Glomerular endothelial cell (primary cell): ENCODE data around the gene TRIM8. TPM values are rescaled to one million over a fixed set of nuclear protein-coding genes. Genes with fewer than 3 reads are reported as not detected.

ENCODE experiments used
- DNase-seq: peaks from one replicate; pipeline ENCODE4 v3.0.0-alpha.2; 2011; ENCODE audit warnings: low read depth, low spot score; ENCODE audit errors: extremely low read depth
- total RNA-seq: library from RNA; depleted of rRNA; stranded (reverse); fragments of >200 nt; gene quantifications from 2 replicates; pipeline ENCODE4 v1.2.3, GENCODE V29; 2015

TRIM8 gene
- total RNA-seq, 1 donor from 2014 or later: 181 TPM

DNA sequence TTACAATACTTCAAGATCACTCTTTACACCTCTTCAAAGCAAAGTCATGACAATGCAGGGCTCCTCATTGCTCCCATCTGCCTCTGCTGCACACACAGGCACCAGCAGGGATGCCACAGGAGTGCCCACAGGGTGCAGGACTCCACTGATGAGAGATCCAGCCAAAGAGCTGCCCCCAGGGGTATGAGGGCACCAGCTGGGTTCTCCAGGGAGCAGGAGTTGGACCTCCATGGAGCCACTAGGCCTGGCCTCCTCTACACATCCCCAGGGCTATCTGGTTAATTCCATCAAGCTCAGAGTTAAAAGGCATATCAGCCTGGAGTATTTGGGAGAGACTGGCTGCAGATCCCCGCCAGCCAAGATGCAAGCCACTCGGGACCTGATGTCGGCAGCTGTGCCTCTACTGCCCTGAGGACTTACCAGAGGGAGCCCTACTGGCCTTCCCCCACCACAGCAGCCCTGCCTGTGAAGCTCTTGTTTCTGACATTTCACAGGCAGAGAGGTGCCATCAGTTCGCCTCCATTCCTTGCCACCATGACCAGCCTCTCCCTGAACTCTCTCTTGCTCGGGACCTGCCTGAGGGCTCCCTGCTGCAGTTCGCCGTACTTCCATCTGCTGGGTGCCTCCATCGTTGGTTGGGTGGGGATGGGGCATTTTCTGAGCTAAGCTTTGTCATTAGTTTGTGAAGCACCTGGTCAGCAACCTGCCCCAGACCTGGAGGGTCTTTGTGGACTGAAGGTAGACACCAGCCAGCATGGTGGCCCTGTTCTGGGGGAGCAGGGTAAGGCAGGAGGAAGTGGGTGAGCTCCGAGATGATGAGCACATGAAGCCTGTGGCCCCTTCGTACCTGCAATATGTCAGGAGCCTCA is 12.5 kb upstream of the TRIM8 start:
- DNase-seq: no peak

- DNase-seq: no peak
Observed at GRCh38 chr10:102632394-102633111, 11.7 kb upstream of the TRIM8 start.

- peak; percentile 81 for DNase-seq
Observed at GRCh38 chr10:102633287-102633686, 11.0 kb upstream of the TRIM8 start.

DNA sequence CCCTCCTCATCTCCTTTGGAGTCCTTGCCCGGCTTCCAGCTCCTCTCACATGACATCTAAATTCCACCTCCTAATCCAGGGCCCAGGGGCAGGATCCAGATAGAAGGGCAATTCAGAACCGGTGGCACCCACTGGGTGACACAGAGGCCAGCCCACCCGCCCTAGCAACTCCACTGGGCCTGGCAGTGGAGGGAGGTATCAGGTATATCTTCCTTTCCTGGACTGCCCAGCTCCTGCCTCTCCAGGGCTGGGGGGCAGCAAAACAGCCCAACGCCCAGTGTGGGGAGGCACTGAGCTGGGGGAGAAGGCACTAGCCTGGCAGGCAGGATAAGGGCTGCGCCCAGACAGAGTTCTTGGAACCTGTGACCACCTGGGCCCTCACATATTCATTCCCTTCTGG is 10.4 kb upstream of the TRIM8 start:
- DNase-seq: no peak

GRCh38 chr10:102634686-102635085 is 9.6 kb upstream of the TRIM8 start:
- no peak for DNase-seq

- no peak for DNase-seq
Observed at GRCh38 chr10:102635377-102635776, 8.9 kb upstream of the TRIM8 start.

DNA sequence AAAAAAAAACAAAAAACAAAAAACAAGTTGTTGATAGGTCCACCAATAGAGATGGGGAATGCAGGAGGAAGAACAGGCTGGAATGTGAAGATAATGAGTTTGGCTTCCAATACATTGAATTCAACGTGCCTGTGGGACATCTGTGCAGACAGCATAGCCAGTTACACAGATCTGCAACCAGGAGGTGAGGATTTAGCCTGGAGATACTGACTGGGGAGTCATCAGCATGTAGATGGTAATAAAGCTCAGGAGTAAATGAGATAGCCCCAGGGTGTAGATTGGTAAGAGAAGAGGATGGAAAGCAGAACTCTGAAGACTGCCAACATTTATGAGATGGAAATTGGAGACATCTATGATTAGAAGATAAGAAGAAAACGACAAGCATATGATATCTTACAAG is 4.7 kb upstream of the TRIM8 start:
- no peak for DNase-seq

- DNase-seq: no peak
Observed at GRCh38 chr10:102641402-102641801, 2.9 kb upstream of the TRIM8 start.

DNA sequence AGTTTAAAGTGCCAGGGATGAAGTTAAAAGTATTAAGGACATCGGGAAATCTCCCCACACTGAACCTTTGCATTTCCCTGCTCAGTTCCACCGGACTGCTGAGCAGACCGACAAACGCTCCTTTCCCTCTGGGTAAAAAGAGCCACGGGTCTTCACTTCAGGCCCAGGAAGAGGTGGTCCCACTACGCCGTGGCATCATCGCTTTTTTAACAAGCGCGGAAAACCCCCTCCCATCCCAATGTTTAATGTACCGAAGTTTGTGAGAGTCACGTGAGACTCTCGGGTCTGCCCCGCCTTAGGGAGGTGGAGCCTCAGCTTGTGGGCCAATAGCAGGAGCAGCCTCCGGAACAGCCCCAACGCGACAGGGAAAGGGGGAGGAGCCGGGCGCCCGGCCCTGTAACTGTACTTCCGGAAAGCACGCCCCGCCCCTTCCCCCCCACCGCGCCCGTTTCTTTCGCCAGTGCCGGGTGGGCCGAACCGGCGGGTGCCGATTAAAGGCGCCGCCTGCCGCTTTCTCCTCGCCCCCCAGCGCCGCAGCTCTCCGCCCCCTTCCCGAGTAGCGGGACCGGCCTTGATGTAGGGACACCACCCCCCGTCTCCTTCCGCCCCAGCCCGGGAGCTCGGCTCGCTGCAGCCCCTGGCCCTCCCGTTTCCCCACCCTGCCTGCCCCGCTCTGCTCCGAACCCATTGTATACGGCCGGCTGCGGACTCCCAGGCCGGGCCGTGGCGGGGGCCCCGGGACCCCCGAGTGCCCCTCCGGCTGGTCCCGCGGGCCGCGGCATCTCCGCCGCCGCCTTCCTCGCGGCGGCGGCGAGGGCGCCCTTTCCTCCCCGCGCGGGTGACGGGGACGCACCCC is 2.2 kb upstream of the TRIM8 start:
- DNase-seq: peak; percentile 72

DNA sequence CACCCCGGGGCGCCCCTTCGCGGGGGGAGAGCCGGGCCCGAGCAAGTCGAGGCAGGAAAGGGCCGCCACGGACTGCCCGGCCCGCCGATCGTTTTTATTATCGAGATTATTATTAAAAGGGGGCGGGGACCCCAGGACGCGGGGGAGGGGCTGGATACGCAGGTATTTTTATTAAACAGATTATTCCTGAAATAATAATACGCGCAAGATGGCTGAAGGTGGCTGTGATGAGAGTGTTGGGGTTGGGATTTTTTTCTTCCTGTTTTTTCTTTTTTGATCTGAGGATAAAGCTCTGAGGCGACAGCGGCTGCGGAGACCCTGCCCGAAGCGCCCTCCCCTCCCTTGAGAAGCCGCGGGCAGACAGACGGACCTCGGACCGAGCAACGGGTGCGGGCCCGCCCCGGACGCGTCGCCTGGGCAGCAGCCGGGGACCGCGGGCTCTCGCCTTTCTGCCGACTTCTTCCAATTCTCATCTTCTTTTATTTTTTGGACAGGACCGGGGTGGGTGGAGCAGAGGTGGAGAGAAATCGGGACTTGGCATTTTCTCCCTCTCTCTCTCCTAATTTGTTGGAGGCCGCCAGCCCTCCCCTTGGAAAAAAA is 1.4 kb upstream of the TRIM8 start:
- DNase-seq: no peak

GRCh38 chr10:102643336-102644065 is 778 bp upstream of the TRIM8 start:
- no peak for DNase-seq

- no peak for DNase-seq
Observed at GRCh38 chr10:102644646-102645387, 538 bp downstream of the TRIM8 start.

DNA sequence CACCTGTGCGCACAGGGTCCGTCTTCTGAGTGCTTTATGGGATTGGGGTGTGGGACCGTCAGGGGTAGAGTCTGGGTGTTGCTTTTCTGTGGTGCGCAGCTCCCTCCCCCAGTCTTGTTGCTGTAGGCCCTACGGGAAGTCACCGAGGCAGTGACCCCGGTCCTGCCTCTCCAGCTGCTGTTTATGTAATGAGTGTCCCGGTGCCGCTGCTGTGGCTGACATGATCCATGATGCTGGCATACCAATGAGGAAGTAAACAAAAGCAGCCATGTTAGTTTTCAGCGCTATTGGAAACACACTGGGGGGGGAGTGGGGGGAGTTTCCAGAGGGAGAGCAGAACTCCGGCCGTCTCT is 1.1 kb downstream of the TRIM8 start:
- DNase-seq: no peak

DNA sequence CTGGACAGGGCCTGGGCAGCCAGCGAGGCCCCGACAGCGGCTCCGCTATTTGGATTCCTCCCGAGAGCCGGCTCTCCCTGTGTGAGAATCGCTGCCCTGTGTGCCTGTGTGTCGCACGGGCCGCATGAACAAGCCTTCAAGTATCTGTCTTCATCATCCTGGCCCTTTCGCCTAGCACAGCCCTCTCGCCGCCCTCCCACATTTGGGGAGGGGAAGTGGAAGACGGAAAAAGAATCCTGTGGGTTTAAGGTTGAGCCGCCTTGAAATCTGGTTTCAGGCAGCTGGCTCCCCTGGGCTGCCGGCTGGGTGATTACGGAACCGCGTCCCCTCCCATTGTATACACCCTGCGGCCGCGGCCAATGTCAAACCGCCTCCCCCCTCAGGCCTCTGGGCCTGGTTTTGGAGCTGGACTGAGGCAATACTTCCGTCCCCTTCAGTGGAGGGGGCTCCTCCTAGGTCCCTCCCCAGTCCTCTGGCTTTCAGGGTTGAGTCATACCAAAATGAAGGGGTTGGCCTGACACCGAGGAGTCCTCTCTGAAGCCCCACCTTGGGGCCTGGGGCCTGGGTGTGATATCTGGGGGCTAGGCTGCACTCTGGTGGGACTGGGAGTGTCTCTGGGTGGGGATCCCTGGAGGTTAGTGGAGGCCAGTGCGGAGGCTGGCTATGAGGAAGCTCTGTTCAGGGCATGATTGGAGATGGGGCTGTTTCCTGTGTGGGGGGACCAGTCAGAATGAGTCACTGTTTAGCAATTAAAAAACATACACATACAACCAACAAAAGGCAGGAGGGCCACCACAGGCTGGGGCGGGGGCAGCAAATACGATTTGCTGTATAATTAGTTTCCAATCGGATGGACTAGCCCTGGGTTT is 1.7 kb downstream of the TRIM8 start:
- DNase-seq: no peak

DNA sequence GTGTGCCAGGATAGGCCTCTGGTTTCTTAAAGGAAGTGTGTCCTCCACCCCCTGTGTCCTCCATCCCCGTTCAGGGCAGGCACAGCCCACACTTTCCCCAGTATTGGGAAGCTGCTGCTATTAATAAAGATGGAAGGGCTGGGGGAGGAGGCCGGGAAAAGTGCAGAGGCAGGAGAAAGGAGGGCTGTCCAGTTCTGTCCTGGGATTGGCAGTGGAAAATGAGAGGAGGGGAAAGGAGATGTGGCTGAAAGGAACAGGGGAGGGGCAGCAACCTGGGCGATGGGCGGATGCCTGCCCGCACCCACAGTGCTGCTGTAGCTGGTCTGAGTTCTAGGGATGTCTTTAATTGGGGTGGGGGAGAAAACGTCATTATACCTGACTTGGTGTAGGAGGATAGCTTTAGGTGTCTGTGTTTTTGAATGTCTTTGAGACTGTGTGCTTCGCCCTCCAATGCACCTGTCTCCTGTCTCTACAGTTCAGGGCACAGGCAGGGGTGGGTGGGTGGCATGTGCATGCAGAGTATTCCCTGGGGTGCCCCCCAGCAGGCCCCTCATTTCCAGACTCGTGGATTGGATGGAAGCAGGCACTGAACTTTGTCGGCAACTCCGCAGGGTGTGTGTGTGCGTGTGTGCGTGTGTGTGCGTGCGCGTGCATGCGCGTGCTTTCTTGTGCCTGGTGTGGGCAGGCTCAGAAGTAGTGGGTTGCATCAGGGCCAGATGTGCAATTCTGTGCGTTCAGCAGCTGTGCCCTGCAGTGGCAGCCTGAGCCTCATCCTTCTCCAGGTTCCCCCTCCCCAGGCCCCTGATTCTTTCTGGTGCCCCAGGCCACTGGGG is 2.5 kb downstream of the TRIM8 start:
- no peak for DNase-seq

DNA sequence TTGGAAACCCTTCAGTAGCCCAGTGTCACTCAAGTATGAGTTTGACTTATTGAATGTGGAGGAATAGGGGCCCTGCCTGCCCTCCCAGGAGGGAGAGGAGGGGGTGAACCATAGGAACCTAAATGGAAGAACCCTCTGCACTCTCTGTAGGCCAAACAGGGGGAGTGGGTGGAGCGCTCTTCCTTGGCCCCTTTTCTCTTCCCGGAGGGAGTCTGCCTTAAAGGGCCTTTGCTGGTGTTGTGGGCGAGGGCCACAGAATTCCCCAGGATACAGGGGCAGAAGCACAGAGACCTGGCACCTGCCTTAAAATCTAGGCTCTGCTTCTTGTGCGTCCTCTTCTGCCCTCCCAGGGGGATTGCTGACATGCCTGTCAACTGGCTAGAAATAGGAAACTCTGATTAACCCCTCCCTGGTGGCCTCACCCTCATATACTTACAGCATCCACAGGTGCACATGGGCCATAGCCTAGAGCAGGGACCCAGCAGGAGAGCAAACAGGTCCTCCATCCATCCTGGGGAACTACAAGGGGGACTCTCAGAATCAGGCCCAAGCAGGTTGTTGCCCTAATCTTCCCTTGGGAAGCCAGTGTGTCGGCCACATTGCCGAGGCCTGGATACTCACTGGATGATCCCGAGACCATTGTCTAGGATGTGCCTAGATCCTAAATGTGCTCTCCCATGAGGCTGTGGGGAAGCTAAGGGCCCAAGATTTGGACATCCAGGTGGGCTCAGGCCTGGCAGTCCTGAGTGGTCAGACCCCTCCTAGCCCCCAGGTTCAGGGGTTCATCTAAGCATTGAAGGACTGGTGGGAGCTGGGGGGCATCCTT is 3.4 kb downstream of the TRIM8 start:
- no peak for DNase-seq
